HTERT RPE-1 (cell line): ENCODE data around the gene VASN.

Experiments used
- in situ Hi-C: fragments of 300-500 bp; cut with MboI; formaldehyde crosslinking; loops from 4 replicates; pipeline ENCODE4 v1.14.3; 2020; ENCODE audit warnings: low sequenced_read_pairs

Gene VASN

GRCh38 chr16:4419402-4419959, 47.8 kb downstream of the VASN start:
- in situ Hi-C loops = no loop called here

DNA sequence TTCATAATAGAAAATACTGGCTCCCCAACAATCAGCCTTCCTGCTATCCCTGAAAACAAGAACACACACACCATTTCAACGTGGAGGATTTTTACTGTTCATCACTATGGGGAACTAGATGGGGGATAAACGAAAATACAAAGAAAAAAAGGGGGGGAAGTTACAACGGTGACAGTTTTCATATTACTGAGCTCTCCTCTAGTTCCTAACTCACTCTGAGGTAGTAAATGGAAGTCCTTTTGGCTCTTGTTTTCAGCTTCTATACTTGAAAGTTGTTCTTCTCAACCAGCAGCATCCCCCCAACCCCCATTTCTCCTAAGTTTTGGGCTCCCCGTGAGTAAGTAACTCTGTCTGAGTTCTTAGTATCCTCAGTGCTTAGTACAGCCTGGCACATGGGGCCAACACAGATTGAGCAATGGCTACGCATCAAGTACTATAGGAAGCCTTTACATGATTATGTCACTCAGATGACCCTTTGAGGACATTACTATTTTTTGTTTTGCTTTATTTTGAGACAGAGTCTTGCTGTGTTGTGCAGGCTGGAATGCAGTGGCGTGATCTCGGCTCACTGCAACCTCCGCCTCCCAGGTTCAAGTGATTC, 49.0 kb downstream of the VASN start:
- in situ Hi-C loops = no loop called here

DNA sequence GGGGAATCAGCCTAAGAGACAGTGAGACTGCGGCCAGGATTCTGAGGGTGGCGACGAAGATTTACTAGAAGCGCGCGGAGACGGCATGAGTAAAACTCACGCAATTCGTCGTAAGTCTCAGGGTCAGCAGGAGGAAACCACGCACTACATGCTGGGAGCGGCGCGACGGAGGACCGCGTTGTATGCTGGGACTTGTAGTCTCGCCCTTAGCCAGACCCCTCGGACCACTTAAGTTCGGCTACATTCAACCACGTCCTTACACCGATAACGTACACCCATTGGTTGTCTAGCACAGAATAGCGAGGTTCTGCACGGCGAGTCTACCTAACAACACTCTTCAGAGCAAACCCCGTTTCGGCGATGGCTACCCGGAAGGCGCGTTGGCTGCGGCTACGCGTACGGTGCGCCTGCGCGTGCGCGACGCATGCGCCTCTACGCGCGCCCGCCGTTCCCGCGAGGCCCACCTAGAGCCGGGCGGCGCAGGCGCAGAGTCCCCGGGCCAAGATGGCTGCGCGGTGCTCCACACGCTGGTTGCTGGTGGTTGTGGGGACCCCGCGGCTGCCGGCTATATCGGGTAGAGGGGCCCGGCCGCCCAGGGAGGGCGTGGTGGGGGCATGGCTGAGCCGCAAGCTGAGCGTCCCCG, 53.9 kb downstream of the VASN start, which contains the start of gene DNAJA3:
TSS of gene DNAJA3 (plus strand) at position 491 of the 643 bp plus-strand sequence. CDS start at position 505, 14 bp downstream.
- in situ Hi-C loops = no loop called here

DNA sequence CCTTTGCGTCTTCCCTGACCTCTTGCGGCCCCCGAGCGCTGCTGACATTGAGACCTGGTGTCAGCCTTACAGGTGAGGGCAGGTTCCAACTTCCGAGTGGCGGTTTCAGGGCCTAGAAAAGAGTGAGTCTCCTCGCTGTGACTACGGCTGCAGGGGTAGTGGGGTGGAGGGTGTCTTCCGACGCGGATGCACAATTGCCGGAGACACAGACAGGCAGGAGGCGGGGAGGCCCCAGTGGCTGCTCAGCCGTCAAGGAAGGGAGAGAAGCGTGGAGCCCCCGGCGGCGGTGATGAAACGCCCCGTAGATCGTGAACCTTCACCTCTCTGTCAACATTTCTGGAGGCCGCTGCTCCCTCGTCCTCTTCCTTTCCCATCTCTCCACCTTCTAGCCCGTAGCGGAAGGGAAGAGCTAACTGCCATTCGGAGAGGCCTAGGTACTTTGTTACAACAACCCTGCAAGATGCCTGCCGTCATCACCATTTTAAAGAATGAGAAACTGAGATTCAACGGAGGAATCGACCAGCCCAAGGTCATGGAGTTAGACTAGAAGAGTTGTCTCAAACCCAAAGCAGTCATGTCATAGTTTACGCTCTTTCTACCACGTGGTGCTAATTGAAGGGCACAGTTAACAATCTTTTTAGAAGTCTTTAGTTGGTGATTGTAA, 54.5 kb downstream of the VASN start:
- in situ Hi-C loops = no loop called here

GRCh38 chr16:4426722-4427372, 55.2 kb downstream of the VASN start:
- in situ Hi-C loops = no loop called here

DNA sequence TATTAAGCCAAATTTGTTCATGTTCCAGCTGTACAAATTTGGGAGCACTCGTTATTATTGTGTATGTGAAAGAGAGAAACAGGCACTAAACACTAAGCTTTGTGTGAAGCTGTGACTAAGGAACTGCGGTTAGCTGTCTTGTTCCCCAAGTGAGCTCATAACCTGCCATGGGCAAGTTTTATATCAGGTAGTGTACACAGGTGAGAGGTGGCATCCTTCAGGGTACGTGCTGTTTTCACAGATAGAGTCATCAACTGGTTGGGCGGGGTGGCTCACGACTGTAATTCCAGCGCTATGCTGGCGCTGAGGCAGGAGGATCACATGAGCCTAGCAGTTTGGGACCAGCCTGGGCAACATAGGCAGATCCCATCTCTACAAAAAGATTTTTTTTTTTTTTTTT, 56.9 kb downstream of the VASN start:
- in situ Hi-C loops = no loop called here

DNA sequence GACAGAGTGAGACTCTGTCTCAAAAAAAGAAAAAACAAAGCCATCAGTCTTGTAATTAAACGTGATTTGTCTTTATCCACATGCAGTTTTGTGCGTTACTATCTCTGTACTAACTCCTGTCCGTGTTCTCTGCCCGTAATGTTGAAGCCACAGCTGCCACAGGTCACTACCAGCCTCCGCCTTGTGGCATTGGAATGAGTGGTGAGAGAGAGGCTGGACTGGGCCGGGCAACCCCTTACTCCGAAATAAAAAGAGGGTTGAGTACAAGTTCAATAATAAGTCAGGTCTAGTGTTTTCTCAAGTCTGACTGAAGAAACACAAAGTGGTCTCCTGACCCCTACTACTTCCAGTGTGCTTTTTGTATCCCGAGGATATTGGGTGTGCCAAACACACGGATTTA, 59.4 kb downstream of the VASN start:
- in situ Hi-C loops = no loop called here
